Measurements from ENCODE around the gene SH2D1B. TPM values are rescaled to one million over a fixed set of nuclear protein-coding genes. Genes with fewer than 3 reads are reported as not detected.

The SH2D1B gene
- total and polyA plus RNA-seq, 8 donors, result 0.33 to 0.73 TPM; not detected in 6

GRCh38 chr1:162361349-162361748, 50.6 kb downstream of the SH2D1B start:
- H3K9me3 ChIP-seq, result no peaks in the 10 kb centered on the region
- no peak for DNase-seq
- TF ChIP-seq EP300 (IDR thresholded peaks at IDR 0.05), result no peak
- TF ChIP-seq POLR2AphosphoS5 (IDR thresholded peaks at IDR 0.05), result no peak
- no peak for TF ChIP-seq CTCF (IDR thresholded peaks at IDR 0.05)
- TF ChIP-seq POLR2A (IDR thresholded peaks at IDR 0.05), result no peak
- no peak overlapping the region for H3K4me3 ChIP-seq
- H3K36me3 ChIP-seq, result peaks cover 0 to 51% (median 23%) of the 10 kb centered on the region in 4 donors
- H3K27me3 ChIP-seq, result no peaks in the 10 kb centered on the region
- intact Hi-C loops (cut with DNase I; ENCODE audit: low total_unique reads), result no loop called here
- 87 to 97% (median 94%) methylated on average over 5 of the region's 5 CpGs for WGBS, 5 donors
- no peak overlapping the region for H3K27ac ChIP-seq
- peaks cover 0 to 5% (median 0%) of the 10 kb centered on the region in 4 donors for H3K4me1 ChIP-seq

GRCh38 chr1:162360874-162361260, 51.1 kb downstream of the SH2D1B start:
- Histone ChIP-seq H3K36me3 (peaks cover 0 to 56% (median 26%) of the 10 kb centered on the region in 4 donors), H3K4me3 (no peak overlapping the region), H3K27me3 (no peaks in the 10 kb centered on the region), H3K27ac (no peak overlapping the region), H3K4me1 (peaks cover 0 to 5% (median 0%) of the 10 kb centered on the region in 4 donors), H3K9me3 (no peaks in the 10 kb centered on the region)
- no peak for DNase-seq
- WGBS, 5 donors, result 89 to 100% (median 94%) methylated on average over 4 of the region's 4 CpGs
- TF ChIP-seq POLR2A (IDR thresholded peaks at IDR 0.05) (no peak), CTCF (IDR thresholded peaks at IDR 0.05) (no peak)
- intact Hi-C loops (cut with DNase I; ENCODE audit: low total_unique reads), result no loop called here

- TF ChIP-seq CTCF (IDR thresholded peaks at IDR 0.05), result no peak
- no peak for TF ChIP-seq POLR2A (IDR thresholded peaks at IDR 0.05)
- TF ChIP-seq POLR2AphosphoS5 (IDR thresholded peaks at IDR 0.05), result no peak
- TF ChIP-seq EP300 (IDR thresholded peaks at IDR 0.05), result no peak
- H3K4me3 ChIP-seq, result no peak overlapping the region
- H3K36me3 ChIP-seq, result peaks cover under 1 to 60% (median 25%) of the 10 kb centered on the region in 4 donors
- 50 to 80% (median 63%) methylated on average over 9 to 10 of the region's 10 CpGs for whole genome bisulfite sequencing, 5 donors
- peaks cover 0 to 5% (median 0%) of the 10 kb centered on the region in 4 donors for H3K4me1 ChIP-seq
- DNase-seq, result no peak
- H3K9me3 ChIP-seq, result no peaks in the 10 kb centered on the region
- H3K27me3 ChIP-seq, result no peaks in the 10 kb centered on the region
- intact Hi-C loops (cut with DNase I; ENCODE audit: low total_unique reads), result no loop called here
- no peak overlapping the region for H3K27ac ChIP-seq
Observed at GRCh38 chr1:162360237-162360873, 51.6 kb downstream of the SH2D1B start.

- Histone ChIP-seq H3K4me1 (peaks cover 0 to 5% (median 0%) of the 10 kb centered on the region in 4 donors), H3K27ac (no peak overlapping the region), H3K27me3 (no peaks in the 10 kb centered on the region), H3K4me3 (no peak overlapping the region), H3K36me3 (peaks cover 4 to 59% (median 26%) of the 10 kb centered on the region in 4 donors), H3K9me3 (no peaks in the 10 kb centered on the region)
- intact Hi-C loops (cut with DNase I; ENCODE audit: low total_unique reads), result no loop called here
- no peak for DNase-seq
- 82 to 90% (median 87%) methylated on average over 10 of the region's 10 CpGs for WGBS, 5 donors
- TF ChIP-seq EP300 (IDR thresholded peaks at IDR 0.05) (no peak), CTCF (IDR thresholded peaks at IDR 0.05) (no peak), POLR2AphosphoS5 (IDR thresholded peaks at IDR 0.05) (no peak), POLR2A (IDR thresholded peaks at IDR 0.05) (no peak)
Observed at GRCh38 chr1:162359523-162360236, 52.3 kb downstream of the SH2D1B start.
